Measurements from ENCODE around the gene KIF3B. TPM values are rescaled to one million over a fixed set of nuclear protein-coding genes. Genes with fewer than 3 reads are reported as not detected.

KIF3B gene
- total and polyA plus RNA-seq, 10 of the 15 experiments (the other 5 are each of a cell fraction or from before 2014, with no cell fraction given): 7.4 to 37.3 (median 25.9) TPM

DNA sequence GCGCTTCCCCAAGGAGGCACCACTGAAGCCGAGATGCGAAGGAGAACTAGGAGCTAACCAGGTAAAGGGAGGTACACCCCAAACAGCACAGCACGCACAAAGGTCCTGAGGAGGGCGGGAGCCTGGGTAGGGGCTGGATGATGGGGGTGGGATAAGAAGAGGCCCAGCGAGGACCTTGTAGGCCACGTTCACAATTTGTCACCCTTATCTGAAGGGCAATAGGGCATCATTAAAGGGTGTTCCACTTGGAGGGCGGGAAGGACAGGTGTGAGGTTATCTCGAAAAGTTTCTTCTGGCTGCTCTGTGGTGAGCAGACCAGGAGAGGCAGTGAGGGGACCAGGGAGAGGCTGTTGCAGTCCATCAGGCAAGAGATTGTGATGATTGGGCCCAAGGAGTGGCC is 44.2 kb upstream of the KIF3B start:
- in situ Hi-C loops (cut with MboI): no loop called here
- 96% methylated on average over 9 of the region's 9 CpGs for WGBS (ENCODE audit: insufficient coverage, insufficient replicate concordance, low lambda C conversion rate, missing lambda C conversion rate)
- intact Hi-C loops (cut with micrococcal nuclease; ENCODE audit: unreplicated experiment): no loop called here
- Histone ChIP-seq H3K27ac (ENCODE audit: control insufficient read depth, insufficient read depth) (no peak overlapping the region), H3K4me1 (ENCODE audit: control insufficient read depth, insufficient read depth, low read length) (peaks cover 10% of the 10 kb centered on the region; the same call in 1 of the 2 replicates), H3K27me3 (replicated peaks in 1 of 2; ENCODE audit: control insufficient read depth in 2 of 2, insufficient read depth in 2 of 2, low read length in 1 of 2) (no peaks in the 10 kb centered on the region), H3K4me2 (ENCODE audit: control insufficient read depth, insufficient read depth) (no peak overlapping the region), H2AFZ (ENCODE audit: control insufficient read depth, low read depth, low read length) (no peak overlapping the region), H3K9ac (ENCODE audit: control insufficient read depth, insufficient read depth, low read length) (no peak overlapping the region), H4K20me1 (ENCODE audit: control insufficient read depth, insufficient read depth) (no peaks in the 10 kb centered on the region), H3K36me3 (ENCODE audit: control insufficient read depth in 2 of 2, insufficient read depth in 2 of 2, low read length in 1 of 2) (peaks cover 22 to 25% of the 10 kb centered on the region in 2 experiments; a peak in 3 of 4 replicates), H3K4me3 (no peak overlapping the region), H3K79me2 (ENCODE audit: control insufficient read depth, insufficient read depth, low read length) (no peaks in the 10 kb centered on the region), H3K9me3 (replicated peaks; ENCODE audit: control insufficient read depth, insufficient read depth, low read length) (no peaks in the 10 kb centered on the region)
- ChIA-PET SMC1A (ENCODE audit: uncharacterized antibody, unreplicated experiment) (interaction anchor here (1.2 to 3.1 kb wide), 4 partner anchors 10 to 53 kb away, joined by 3 to 15 read pairs (median 8); no protein-coding TSS in a partner anchor), POLR2A (interaction anchor here (1.4 kb wide), 2 partner anchors 23 to 52 kb away, joined by 3 to 9 read pairs; no protein-coding TSS in a partner anchor), RAD21 (ENCODE audit: unreplicated experiment) (interaction anchor here (0.9 to 2.7 kb wide), 7 partner anchors 28 to 126 kb away, joined by 3 to 15 read pairs (median 6); partner anchors contain the start of gene ASXL1), CTCF (interaction anchor here (1.6 kb wide), 1 partner anchor 9 kb away, joined by 4 read pairs; no protein-coding TSS in a partner anchor)
- TF ChIP-seq MTA3 (IDR thresholded peaks at IDR 0.05; ENCODE audit: borderline replicate concordance, low read length) (no peak), ETV6 (conservative IDR thresholded peaks at IDR 0.05 in 1 of 2, IDR thresholded peaks at IDR 0.05 in 1 of 2; ENCODE audit: borderline replicate concordance in 1 of 2, low read depth in 1 of 2) (no peak), EZH2 (IDR thresholded peaks at IDR 0.05; ENCODE audit: borderline replicate concordance, control insufficient read depth, low read depth, low read length) (no peak), ZNF207 (IDR thresholded peaks at IDR 0.05; ENCODE audit: borderline replicate concordance) (no peak), RB1 (IDR thresholded peaks at IDR 0.05; ENCODE audit: borderline replicate concordance) (no peak), CBX3 (IDR thresholded peaks at IDR 0.05; ENCODE audit: borderline replicate concordance, low read depth) (no peak), ZNF217 (IDR thresholded peaks at IDR 0.05) (no peak), SMC3 (IDR thresholded peaks at IDR 0.05; ENCODE audit: borderline replicate concordance, low read length) (no peak), RAD21 (IDR thresholded peaks at IDR 0.05; ENCODE audit: insufficient read depth, low read depth, low read length) (no peak), EGR1 (IDR thresholded peaks at IDR 0.05; ENCODE audit: borderline replicate concordance in 1 of 2, low read depth in 2 of 2, low read length in 2 of 2) (no peak)
- TF ChIP-seq, protein P1, sequence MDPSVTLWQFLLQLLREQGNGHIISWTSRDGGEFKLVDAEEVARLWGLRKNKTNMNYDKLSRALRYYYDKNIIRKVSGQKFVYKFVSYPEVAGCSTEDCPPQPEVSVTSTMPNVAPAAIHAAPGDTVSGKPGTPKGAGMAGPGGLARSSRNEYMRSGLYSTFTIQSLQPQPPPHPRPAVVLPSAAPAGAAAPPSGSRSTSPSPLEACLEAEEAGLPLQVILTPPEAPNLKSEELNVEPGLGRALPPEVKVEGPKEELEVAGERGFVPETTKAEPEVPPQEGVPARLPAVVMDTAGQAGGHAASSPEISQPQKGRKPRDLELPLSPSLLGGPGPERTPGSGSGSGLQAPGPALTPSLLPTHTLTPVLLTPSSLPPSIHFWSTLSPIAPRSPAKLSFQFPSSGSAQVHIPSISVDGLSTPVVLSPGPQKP (IDR thresholded peaks at IDR 0.05; ENCODE audit: low read depth, low read length): no peak
- TF ChIP-seq, protein P2, sequence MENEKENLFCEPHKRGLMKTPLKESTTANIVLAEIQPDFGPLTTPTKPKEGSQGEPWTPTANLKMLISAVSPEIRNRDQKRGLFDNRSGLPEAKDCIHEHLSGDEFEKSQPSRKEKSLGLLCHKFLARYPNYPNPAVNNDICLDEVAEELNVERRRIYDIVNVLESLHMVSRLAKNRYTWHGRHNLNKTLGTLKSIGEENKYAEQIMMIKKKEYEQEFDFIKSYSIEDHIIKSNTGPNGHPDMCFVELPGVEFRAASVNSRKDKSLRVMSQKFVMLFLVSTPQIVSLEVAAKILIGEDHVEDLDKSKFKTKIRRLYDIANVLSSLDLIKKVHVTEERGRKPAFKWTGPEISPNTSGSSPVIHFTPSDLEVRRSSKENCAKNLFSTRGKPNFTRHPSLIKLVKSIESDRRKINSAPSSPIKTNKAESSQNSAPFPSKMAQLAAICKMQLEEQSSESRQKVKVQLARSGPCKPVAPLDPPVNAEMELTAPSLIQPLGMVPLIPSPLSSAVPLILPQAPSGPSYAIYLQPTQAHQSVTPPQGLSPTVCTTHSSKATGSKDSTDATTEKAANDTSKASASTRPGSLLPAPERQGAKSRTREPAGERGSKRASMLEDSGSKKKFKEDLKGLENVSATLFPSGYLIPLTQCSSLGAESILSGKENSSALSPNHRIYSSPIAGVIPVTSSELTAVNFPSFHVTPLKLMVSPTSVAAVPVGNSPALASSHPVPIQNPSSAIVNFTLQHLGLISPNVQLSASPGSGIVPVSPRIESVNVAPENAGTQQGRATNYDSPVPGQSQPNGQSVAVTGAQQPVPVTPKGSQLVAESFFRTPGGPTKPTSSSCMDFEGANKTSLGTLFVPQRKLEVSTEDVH (IDR thresholded peaks at IDR 0.05; ENCODE audit: low read depth, partially characterized antibody): no peak
- DNase-seq (ENCODE audit: low read depth, low spot score): no peak
- BruUV-seq (replicated peaks): no TSS peak
- ATAC-seq: no peak
- FAIRE-seq: no peak
